ENCODE results near the gene CNGB1.

Gene CNGB1

GRCh38 chr16:57957673-57958392 is 13.1 kb downstream of the CNGB1 start:
- TF ChIP-seq, protein P1, sequence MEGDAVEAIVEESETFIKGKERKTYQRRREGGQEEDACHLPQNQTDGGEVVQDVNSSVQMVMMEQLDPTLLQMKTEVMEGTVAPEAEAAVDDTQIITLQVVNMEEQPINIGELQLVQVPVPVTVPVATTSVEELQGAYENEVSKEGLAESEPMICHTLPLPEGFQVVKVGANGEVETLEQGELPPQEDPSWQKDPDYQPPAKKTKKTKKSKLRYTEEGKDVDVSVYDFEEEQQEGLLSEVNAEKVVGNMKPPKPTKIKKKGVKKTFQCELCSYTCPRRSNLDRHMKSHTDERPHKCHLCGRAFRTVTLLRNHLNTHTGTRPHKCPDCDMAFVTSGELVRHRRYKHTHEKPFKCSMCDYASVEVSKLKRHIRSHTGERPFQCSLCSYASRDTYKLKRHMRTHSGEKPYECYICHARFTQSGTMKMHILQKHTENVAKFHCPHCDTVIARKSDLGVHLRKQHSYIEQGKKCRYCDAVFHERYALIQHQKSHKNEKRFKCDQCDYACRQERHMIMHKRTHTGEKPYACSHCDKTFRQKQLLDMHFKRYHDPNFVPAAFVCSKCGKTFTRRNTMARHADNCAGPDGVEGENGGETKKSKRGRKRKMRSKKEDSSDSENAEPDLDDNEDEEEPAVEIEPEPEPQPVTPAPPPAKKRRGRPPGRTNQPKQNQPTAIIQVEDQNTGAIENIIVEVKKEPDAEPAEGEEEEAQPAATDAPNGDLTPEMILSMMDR (IDR thresholded peaks at IDR 0.05; ENCODE audit: control extremely low read depth, extremely low read depth, low read depth, missing control alignments), result no peak
- POLR2A ChIA-PET, result interaction anchor here (0.6 kb wide), 1 partner anchor 331 kb away, joined by 3 read pairs; no protein-coding TSS in a partner anchor
- DNase-seq (ENCODE audit: extremely low spot score), result no peak
- CTCF ChIA-PET, result interaction anchor here (1.3 kb wide), 1 partner anchor 43 kb away, joined by 3 read pairs; the partner anchor contains the start of genes USB1 and ZNF319

DNA sequence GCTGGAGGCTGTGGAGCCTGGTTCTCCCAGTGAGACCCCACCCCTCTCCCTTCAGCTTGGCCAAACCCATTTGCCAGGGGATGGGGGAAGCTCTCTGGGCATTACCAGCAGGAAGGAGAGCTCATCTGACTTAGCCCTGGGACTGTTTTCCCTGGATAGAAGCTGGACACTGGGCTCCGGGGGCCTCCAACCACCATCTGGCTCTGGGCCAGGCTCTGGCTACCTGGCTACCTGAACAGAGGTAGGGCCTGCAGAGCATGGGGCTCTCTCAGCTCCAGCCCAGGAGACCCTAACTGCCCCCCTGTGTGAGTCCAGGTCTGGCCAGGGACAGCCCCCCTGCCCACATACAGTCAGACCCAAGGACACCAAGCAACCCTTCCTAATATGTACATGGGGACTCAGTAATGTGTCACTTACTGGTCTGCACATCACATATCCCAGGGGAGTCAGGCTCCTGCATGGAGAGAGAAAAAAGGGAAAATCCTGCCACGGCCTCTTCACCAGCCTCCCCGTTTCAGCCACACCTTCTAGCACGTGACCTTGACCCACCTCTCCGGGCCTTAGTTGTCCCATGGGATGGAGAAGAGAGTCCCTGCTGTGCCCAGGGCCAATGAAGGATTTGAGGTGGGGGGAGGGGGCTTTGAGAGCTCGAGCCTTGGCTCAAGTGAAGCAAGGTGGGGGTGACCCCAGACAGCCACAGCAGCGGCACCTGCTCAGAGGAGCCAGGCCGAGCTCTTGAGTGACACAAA is 13.8 kb downstream of the CNGB1 start:
- ChIA-PET POLR2A (no interaction called here), CTCF (interaction anchor here (1.3 kb wide), 1 partner anchor 43 kb away, joined by 3 read pairs; the partner anchor contains the start of genes USB1 and ZNF319)
- no peak for DNase-seq (ENCODE audit: extremely low spot score)
- TF ChIP-seq, protein P1 (IDR thresholded peaks at IDR 0.05; ENCODE audit: control extremely low read depth, extremely low read depth, low read depth, missing control alignments), result no peak

GRCh38 chr16:57956270-57956808 is 14.6 kb downstream of the CNGB1 start:
- CTCF ChIA-PET, result interaction anchor here (0.9 kb wide), 1 partner anchor 12 kb away, joined by 3 read pairs; no protein-coding TSS in a partner anchor
- POLR2A ChIA-PET, result no interaction called here
- no peak for DNase-seq (ENCODE audit: extremely low spot score)
- TF ChIP-seq, protein P1 (IDR thresholded peaks at IDR 0.05; ENCODE audit: control extremely low read depth, extremely low read depth, low read depth, missing control alignments), result no peak

DNA sequence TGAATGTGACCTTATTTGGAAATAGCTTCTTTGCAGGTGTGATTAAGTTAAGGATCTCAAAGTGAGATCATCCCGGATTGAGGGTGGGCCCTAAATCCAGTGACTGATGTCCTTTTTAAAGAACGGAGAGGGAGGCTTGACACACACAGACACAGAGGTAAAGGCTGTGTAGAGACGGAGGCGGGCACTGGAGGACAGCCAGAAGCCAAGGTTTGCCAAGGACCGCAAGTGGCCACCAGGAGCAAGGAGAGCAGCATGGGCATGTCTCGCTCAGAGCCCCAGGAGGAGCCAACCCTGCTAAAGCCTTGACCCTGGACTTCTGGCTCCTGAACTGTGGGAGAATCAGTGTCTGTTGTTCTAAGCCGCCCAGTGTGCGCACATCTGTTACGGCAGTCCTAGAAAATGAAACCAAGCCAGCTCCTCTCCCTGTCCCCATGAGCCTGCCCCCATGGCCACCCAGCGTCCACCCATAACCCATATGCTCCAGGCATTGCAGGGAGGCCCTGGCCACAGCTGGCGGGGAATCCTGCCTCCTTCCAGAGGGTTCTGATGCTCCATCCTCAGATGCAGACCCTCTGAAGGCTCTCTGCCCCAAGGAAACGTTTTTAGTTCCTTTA is 15.2 kb downstream of the CNGB1 start:
- CTCF ChIA-PET, result interaction anchor here (0.9 kb wide), 1 partner anchor 12 kb away, joined by 3 read pairs; no protein-coding TSS in a partner anchor
- TF ChIP-seq, protein P1 (IDR thresholded peaks at IDR 0.05; ENCODE audit: control extremely low read depth, extremely low read depth, low read depth, missing control alignments), result no peak
- POLR2A ChIA-PET, result no interaction called here
- DNase-seq (ENCODE audit: extremely low spot score), result no peak

DNA sequence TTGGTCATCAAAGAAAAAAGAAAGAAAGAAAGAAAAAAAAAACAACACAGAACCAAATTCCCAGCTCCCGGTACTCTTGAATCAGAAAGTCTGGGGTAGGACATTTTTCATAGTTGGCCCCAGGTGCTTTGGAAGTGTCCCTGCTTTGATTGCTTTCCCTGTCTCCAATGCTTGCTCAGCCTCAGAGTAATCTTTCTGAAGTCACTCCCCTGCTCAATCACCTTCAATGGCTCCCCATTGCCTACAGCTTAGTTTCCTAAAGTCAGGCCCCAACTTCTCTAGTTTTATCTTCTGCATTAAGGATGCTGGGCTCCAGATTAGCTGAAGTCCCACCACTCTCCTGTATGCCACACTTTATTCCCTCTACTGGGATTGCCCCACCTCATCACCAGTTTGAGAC is 17.1 kb downstream of the CNGB1 start:
- CTCF ChIA-PET, result interaction anchor here (1.1 kb wide), 1 partner anchor 12 kb away, joined by 3 read pairs; no protein-coding TSS in a partner anchor
- TF ChIP-seq, protein P1 (IDR thresholded peaks at IDR 0.05; ENCODE audit: control extremely low read depth, extremely low read depth, low read depth, missing control alignments), result no peak
- DNase-seq (ENCODE audit: extremely low spot score), result no peak
- POLR2A ChIA-PET, result interaction anchor here (0.6 kb wide), 1 partner anchor 120 kb away, joined by 6 read pairs; no protein-coding TSS in a partner anchor

GRCh38 chr16:57952909-57953308 is 18.0 kb downstream of the CNGB1 start:
- ChIA-PET CTCF (interaction anchor here (0.9 to 1.3 kb wide), 3 partner anchors 9 to 26 kb away, joined by 3 read pairs; no protein-coding TSS in a partner anchor), POLR2A (no interaction called here)
- DNase-seq (ENCODE audit: extremely low spot score), result no peak
- TF ChIP-seq, protein P1 (IDR thresholded peaks at IDR 0.05; ENCODE audit: control extremely low read depth, extremely low read depth, low read depth, missing control alignments), result no peak

Measured in GM10248 (cell line).